A673 (cell line): ENCODE data around the gene DLG2.

ENCODE experiments used
- EZH2 ChIP-seq: fragments of 200-600 bp; sonication (generic); IDR thresholded peaks from 2 replicates; pipeline ENCODE4 v1.6.1; 2017; ENCODE audit warnings: borderline replicate concordance, low read depth, mild to moderate bottlenecking, mixed read lengths, antibody characterized with exemption, low read length; ENCODE audit not compliant: poor library complexity, severe bottlenecking
- TF ChIP-seq, protein P1 (sequence below): fragments of 300-800, 200-600 bp; sonication (generic); conservative IDR thresholded peaks from 2 replicates; pipeline ENCODE4 v1.5.1; 2017; ENCODE audit warnings: low read depth, mild to moderate bottlenecking, antibody characterized with exemption, low read length, moderate library complexity, mixed read lengths

GRCh38 chr11:84865791-84866535, 761.2 kb downstream of the DLG2 start:
- no peak for TF ChIP-seq EZH2
- TF ChIP-seq, protein P1, sequence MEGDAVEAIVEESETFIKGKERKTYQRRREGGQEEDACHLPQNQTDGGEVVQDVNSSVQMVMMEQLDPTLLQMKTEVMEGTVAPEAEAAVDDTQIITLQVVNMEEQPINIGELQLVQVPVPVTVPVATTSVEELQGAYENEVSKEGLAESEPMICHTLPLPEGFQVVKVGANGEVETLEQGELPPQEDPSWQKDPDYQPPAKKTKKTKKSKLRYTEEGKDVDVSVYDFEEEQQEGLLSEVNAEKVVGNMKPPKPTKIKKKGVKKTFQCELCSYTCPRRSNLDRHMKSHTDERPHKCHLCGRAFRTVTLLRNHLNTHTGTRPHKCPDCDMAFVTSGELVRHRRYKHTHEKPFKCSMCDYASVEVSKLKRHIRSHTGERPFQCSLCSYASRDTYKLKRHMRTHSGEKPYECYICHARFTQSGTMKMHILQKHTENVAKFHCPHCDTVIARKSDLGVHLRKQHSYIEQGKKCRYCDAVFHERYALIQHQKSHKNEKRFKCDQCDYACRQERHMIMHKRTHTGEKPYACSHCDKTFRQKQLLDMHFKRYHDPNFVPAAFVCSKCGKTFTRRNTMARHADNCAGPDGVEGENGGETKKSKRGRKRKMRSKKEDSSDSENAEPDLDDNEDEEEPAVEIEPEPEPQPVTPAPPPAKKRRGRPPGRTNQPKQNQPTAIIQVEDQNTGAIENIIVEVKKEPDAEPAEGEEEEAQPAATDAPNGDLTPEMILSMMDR = no peak
